ENCODE data around the gene SPEN. TPM values are rescaled to one million over a fixed set of nuclear protein-coding genes. Genes with fewer than 3 reads are reported as not detected.

Gene SPEN
- total and polyA plus RNA-seq, 2 of the 4 experiments (the other 2 are of a cell fraction) = 7.6 to 15.8 TPM

DNA sequence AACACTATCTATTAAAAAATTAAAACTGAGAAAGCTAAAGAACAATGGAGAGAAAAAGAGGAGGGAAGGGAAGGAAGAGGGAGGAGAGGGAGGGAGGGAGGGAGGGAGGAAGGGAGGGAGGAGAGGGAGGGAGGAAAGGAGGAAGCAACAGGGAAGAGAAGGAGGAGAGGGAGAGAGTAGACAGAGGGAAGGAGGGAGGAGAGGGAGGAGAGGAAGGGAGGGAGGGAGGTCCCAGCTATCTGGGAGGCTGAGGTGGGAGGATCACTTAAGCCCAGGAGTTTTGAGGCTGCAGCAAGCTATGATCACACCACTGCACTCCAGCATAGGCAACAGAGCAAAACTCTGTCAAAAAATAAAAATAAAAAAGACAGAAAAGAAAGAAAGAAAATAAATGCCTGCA, 111.9 kb downstream of the SPEN start:
- Histone ChIP-seq H2AFZ (replicated peaks; ENCODE audit: low read length, poor library complexity) (no peak overlapping the region), H4K8ac (ENCODE audit: low read depth in 2 of 2, low read length in 2 of 2) (no peak overlapping the region), H2AK5ac (ENCODE audit: low read depth, low read length) (no peak overlapping the region), H3K4me1 (ENCODE audit: control insufficient read depth, insufficient read depth, low read length) (peaks cover 16% of the 10 kb centered on the region), H3K27ac (ENCODE audit: insufficient read depth, low read length) (no peak overlapping the region), H3K4me2 (ENCODE audit: low read depth, low read length) (no peak overlapping the region), H2AK9ac (replicated peaks; ENCODE audit: low read depth, low read length, poor library complexity) (no peak overlapping the region), H3K23ac (ENCODE audit: low read depth, low read length) (no peak overlapping the region), H3K79me1 (ENCODE audit: low read depth in 1 of 2, low read length in 2 of 2) (peaks cover 48 to 85% of the 10 kb centered on the region in 2 experiments), H3K9me1 (ENCODE audit: insufficient read depth, low read length) (peaks cover 21% of the 10 kb centered on the region), H2BK120ac (ENCODE audit: low read depth, low read length) (no peak overlapping the region), H3K4me3 (ENCODE audit: insufficient read depth, low read depth, low read length) (no peak overlapping the region), H4K91ac (ENCODE audit: insufficient read depth, low read depth, low read length) (no peak overlapping the region), H3K56ac (ENCODE audit: extremely low read depth, insufficient read depth, low read length) (no peak overlapping the region), H2BK20ac (ENCODE audit: low read depth, low read length) (0 out of 2 replicates have a peak overlapping the region, but pooled peaks have one; percentile 6), H4K5ac (ENCODE audit: low read depth, low read length) (no peak overlapping the region), H3K4ac (ENCODE audit: low read depth, low read length) (no peak overlapping the region), H3K18ac (ENCODE audit: low read depth, low read length) (no peak overlapping the region), H2BK5ac (ENCODE audit: low read depth, low read length, poor library complexity, severe bottlenecking) (no peak overlapping the region), H3K36me3 (ENCODE audit: control insufficient read depth, insufficient read depth, low read length) (peaks cover 7% of the 10 kb centered on the region; the same call in 1 of the 2 replicates), H3K9ac (ENCODE audit: low read depth, low read length) (no peak overlapping the region), H3K27me3 (ENCODE audit: control insufficient read depth, insufficient read depth, low read length) (no peaks in the 10 kb centered on the region), H4K20me1 (ENCODE audit: insufficient read depth, low read length) (peaks cover 14% of the 10 kb centered on the region; the same call in 1 of the 2 replicates), H2BK15ac (ENCODE audit: low read depth, low read length) (no peak overlapping the region), H3K9me3 (ENCODE audit: control insufficient read depth, insufficient read depth, low read length) (no peaks in the 10 kb centered on the region), H3K14ac (replicated peaks; ENCODE audit: low read depth, low read length) (no peak overlapping the region)
- CTCF ChIA-PET = interaction anchor here (0.7 to 1.3 kb wide), 3 partner anchors 10 to 167 kb away, joined by 3 to 4 read pairs (median 3); no protein-coding TSS in a partner anchor
- no peak for ATAC-seq (ENCODE audit: low read depth)
- dilution Hi-C loops (cut with HindIII; ENCODE audit: low sequenced_read_pairs, unreplicated experiment) = no loop called here
- TF ChIP-seq NFE2L2 (IDR thresholded peaks at IDR 0.05; ENCODE audit: low read depth, low read length) = no peak
- no peak for TF ChIP-seq POLR2A (IDR thresholded peaks at IDR 0.05; ENCODE audit: low read depth, low read length)
- no peak for TF ChIP-seq RFX5 (IDR thresholded peaks at IDR 0.05; ENCODE audit: low read depth, low read length)
- TF ChIP-seq, protein P1, sequence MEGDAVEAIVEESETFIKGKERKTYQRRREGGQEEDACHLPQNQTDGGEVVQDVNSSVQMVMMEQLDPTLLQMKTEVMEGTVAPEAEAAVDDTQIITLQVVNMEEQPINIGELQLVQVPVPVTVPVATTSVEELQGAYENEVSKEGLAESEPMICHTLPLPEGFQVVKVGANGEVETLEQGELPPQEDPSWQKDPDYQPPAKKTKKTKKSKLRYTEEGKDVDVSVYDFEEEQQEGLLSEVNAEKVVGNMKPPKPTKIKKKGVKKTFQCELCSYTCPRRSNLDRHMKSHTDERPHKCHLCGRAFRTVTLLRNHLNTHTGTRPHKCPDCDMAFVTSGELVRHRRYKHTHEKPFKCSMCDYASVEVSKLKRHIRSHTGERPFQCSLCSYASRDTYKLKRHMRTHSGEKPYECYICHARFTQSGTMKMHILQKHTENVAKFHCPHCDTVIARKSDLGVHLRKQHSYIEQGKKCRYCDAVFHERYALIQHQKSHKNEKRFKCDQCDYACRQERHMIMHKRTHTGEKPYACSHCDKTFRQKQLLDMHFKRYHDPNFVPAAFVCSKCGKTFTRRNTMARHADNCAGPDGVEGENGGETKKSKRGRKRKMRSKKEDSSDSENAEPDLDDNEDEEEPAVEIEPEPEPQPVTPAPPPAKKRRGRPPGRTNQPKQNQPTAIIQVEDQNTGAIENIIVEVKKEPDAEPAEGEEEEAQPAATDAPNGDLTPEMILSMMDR (conservative IDR thresholded peaks at IDR 0.05; ENCODE audit: low read depth, low read length) = no peak
- TF ChIP-seq, protein P2, sequence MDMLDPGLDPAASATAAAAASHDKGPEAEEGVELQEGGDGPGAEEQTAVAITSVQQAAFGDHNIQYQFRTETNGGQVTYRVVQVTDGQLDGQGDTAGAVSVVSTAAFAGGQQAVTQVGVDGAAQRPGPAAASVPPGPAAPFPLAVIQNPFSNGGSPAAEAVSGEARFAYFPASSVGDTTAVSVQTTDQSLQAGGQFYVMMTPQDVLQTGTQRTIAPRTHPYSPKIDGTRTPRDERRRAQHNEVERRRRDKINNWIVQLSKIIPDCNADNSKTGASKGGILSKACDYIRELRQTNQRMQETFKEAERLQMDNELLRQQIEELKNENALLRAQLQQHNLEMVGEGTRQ (IDR thresholded peaks at IDR 0.05; ENCODE audit: low read depth, low read length) = no peak
- in situ Hi-C loops (cut with MboI; ENCODE audit: low sequenced_read_pairs) = no loop called here
- no peak for DNase-seq
- intact Hi-C loops (cut with micrococcal nuclease) = no loop called here
- POLR2A ChIA-PET (ENCODE audit: unreplicated experiment) = no interaction called here
- no TSS peak for BruUV-seq (replicated peaks)
